Small intestine (tissue), 7 donors: ENCODE results near the gene SLCO3A1. TPM values are rescaled to one million over a fixed set of nuclear protein-coding genes. Genes with fewer than 3 reads are reported as not detected.
A peak's percentile ranks its signal among the peaks of the same experiment; 100 is the strongest.

Experiments used
- DNase-seq, 2 donors: peaks; one replicate each; pipeline versions ENCODE4 v3.0.0 to v3.0.0-alpha.2; 2013
- FAIRE-seq: peaks from 2 replicates; lab custom pipeline; 2012; peaks lifted over from hg19 to GRCh38; lab: Jason Lieb, UNC
- H3K27ac ChIP-seq, 3 donors: one replicate each; pipeline ENCODE4 v1.5.1; 2013; ENCODE audit warnings: low read length in 2 of 3, mild to moderate bottlenecking in 2 of 3, control low read depth in 1 of 3, inconsistent platforms in 1 of 3, low read depth in 1 of 3, moderate library complexity in 1 of 3
- H3K27me3 ChIP-seq, 3 donors: one replicate each; pipeline ENCODE4 v1.6.1; 2013; ENCODE audit warnings: low read length in 3 of 3, inconsistent platforms in 1 of 3; ENCODE audit not compliant: control insufficient read depth in 3 of 3, insufficient read depth in 3 of 3
- H3K36me3 ChIP-seq, 3 donors: one replicate each; pipeline ENCODE4 v1.6.1; 2013; ENCODE audit warnings: low read length in 3 of 3, inconsistent platforms in 1 of 3, low read depth in 1 of 3, mild to moderate bottlenecking in 1 of 3, moderate library complexity in 1 of 3; ENCODE audit not compliant: control insufficient read depth in 3 of 3, insufficient read depth in 2 of 3
- H3K4me1 ChIP-seq, 3 donors: one replicate each; pipeline ENCODE4 v1.6.1; 2013; ENCODE audit warnings: low read length in 2 of 3, inconsistent platforms in 1 of 3, low read depth in 1 of 3, mild to moderate bottlenecking in 1 of 3, moderate library complexity in 1 of 3; ENCODE audit not compliant: control insufficient read depth in 3 of 3, insufficient read depth in 2 of 3
- H3K4me3 ChIP-seq, 3 donors: one replicate each; pipeline ENCODE4 v1.5.1; 2013; ENCODE audit warnings: low read length in 3 of 3, control low read depth in 1 of 3, inconsistent platforms in 1 of 3, low read depth in 1 of 3, mild to moderate bottlenecking in 1 of 3, moderate library complexity in 1 of 3
- H3K9me3 ChIP-seq, 2 donors: one replicate each; pipeline ENCODE4 v1.6.1; 2013; ENCODE audit warnings: low read depth in 1 of 2, low read length in 1 of 2; ENCODE audit not compliant: control insufficient read depth in 2 of 2, insufficient read depth in 1 of 2
- WGBS, 3 donors: extraction: QIAGEN DNeasy Blood & Tissue Kit; methylation state at CpG; one replicate each; pipeline ENCODE4 v1.1.7; 2013; 5-methylcytosine and 5-hydroxymethylcytosine counted together
- polyA plus RNA-seq, 4 donors: library from polyadenylated mRNA; stranded (reverse) in 3 of 4; unstranded in 1 of 4; fragments of 200-250 nt in 3 of 4; fragments of 120-200 nt in 1 of 4; gene quantifications; one replicate each; pipeline versions ENCODE4 v1.2.1 to v1.2.3, GENCODE V29; 2013
- donor health status: healthy with polysubstance abuse.
- donor health status: control.
- donor health status: control.
- donor health status: Bipolar disorder and iron deficiency.
- donor health status: healthy.

SLCO3A1 gene
- polyA plus RNA-seq, 4 donors: 0.89 to 4.4 (median 2.6) TPM

- FAIRE-seq: no peak
- Histone ChIP-seq H3K36me3 (no peaks in the 10 kb centered on the region), H3K4me3 (no peak overlapping the region), H3K27me3 (no peaks in the 10 kb centered on the region), H3K4me1 (peaks cover 0 to 6% (median 0%) of the 10 kb centered on the region in 3 donors), H3K27ac (no peak overlapping the region), H3K9me3 (no peaks in the 10 kb centered on the region)
- 45 to 65% (median 54%) methylated on average over 12 of the region's 12 CpGs for WGBS, 3 donors
- no peak for DNase-seq
Observed at GRCh38 chr15:92071045-92071634, 217.6 kb downstream of the SLCO3A1 start.

- 73 to 86% (median 75%) methylated on average over 9 of the region's 9 CpGs for WGBS, 3 donors
- peaks cover 0 to 6% (median 0%) of the 10 kb centered on the region in 3 donors for H3K4me1 ChIP-seq
- no peaks in the 10 kb centered on the region for H3K9me3 ChIP-seq
- H3K36me3 ChIP-seq: no peaks in the 10 kb centered on the region
- DNase-seq (no peak), FAIRE-seq (no peak)
- H3K27ac ChIP-seq: no peak overlapping the region
- H3K4me3 ChIP-seq: no peak overlapping the region
- H3K27me3 ChIP-seq: no peaks in the 10 kb centered on the region
Observed at GRCh38 chr15:92073044-92073785, 219.7 kb downstream of the SLCO3A1 start.

DNA sequence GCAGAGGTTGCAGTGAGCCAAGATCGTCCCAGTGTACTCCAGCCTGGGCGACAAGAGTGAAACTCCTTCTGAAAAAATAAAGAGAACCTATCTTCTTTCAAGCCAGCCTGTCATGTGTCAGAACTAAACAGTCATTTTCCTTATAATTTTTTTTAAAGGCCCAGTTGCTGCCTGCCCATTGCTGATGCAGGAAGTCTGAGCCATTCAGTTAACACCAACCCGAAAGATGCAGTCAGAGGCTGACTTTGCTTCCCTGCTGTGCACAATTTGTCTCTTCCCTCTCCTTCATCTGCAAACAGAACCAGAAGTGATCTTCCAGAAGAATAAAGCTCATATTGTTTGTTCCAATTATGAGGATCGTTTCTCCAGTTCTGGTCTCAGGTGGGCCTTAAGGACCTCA, 220.6 kb downstream of the SLCO3A1 start:
- Histone ChIP-seq H3K9me3 (no peaks in the 10 kb centered on the region), H3K4me3 (no peak overlapping the region), H3K27ac (no peak overlapping the region), H3K36me3 (no peaks in the 10 kb centered on the region), H3K4me1 (peaks cover 0 to 6% (median 0%) of the 10 kb centered on the region in 3 donors), H3K27me3 (no peaks in the 10 kb centered on the region)
- WGBS, 3 donors: 81 to 86% (median 86%) methylated on average over 4 of the region's 4 CpGs
- no peak for FAIRE-seq
- no peak for DNase-seq

- H3K27me3 ChIP-seq: no peaks in the 10 kb centered on the region
- 31 to 44% (median 35%) methylated on average over 5 of the region's 5 CpGs for WGBS, 3 donors
- no peak for DNase-seq
Observed at GRCh38 chr15:92074646-92075045, 221.1 kb downstream of the SLCO3A1 start.

GRCh38 chr15:92075764-92076163, 222.3 kb downstream of the SLCO3A1 start:
- WGBS, 3 donors: 69 to 71% (median 70%) methylated on average over 7 of the region's 7 CpGs

More at GRCh38 chr15:92074646-92075045, 221.1 kb downstream of the SLCO3A1 start:
- Histone ChIP-seq H3K27ac (no peak overlapping the region), H3K9me3 (no peaks in the 10 kb centered on the region), H3K36me3 (no peaks in the 10 kb centered on the region), H3K4me1 (peaks cover 0 to 3% (median 0%) of the 10 kb centered on the region in 3 donors), H3K4me3 (no peak overlapping the region)
- FAIRE-seq: no peak

GRCh38 chr15:92076541-92076940, 223.0 kb downstream of the SLCO3A1 start:
- Histone ChIP-seq H3K36me3 (no peaks in the 10 kb centered on the region), H3K4me3 (no peak overlapping the region), H3K9me3 (no peaks in the 10 kb centered on the region), H3K27me3 (no peaks in the 10 kb centered on the region), H3K4me1 (no peaks in the 10 kb centered on the region), H3K27ac (no peak overlapping the region)
- DNase-seq (no peak), FAIRE-seq (no peak)
- WGBS, 3 donors: 85 to 92% (median 86%) methylated on average over 8 of the region's 8 CpGs

More at GRCh38 chr15:92075764-92076163, 222.3 kb downstream of the SLCO3A1 start:
- no peaks in the 10 kb centered on the region for H3K27me3 ChIP-seq
- no peak overlapping the region for H3K27ac ChIP-seq
- H3K36me3 ChIP-seq: no peaks in the 10 kb centered on the region
- DNase-seq (no peak), FAIRE-seq (no peak)
- H3K4me1 ChIP-seq: no peaks in the 10 kb centered on the region
- H3K9me3 ChIP-seq: no peaks in the 10 kb centered on the region
- no peak overlapping the region for H3K4me3 ChIP-seq

DNA sequence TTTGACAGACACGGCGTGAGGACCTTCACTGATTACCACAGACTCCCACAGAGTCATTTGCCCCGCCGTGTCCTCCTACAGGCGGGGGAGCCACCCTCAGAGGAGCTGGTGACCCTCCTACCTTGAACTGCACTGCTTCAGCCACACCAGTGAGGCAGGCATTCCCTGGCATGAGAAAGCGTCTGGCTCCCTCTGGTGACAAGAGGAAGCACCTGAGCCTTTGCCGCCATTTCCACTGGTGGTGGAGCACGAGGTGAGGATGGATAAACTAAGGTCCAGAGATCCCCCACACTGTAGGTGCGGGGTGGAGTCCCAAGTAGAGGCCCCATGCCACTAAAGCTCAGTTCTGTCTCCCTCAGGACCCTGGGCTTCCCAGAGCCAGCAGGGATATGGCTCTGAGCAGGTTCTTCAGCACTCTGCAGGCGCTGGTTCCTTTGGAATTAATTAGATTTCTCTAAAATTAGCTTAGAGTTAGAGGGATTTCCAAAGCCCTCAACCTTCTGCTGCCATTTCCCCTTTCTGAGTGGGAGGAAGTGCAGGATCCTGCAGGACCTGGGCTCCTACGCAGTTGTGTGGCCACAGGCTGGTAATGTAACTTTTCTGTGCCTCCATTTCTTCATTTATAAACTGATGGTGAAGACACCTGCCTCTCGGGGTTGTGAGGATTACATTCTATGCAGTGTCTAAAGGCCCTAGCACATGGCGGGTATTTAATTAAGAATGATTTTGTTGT, 224.0 kb downstream of the SLCO3A1 start:
- FAIRE-seq: no peak
- Histone ChIP-seq H3K27ac (no peak overlapping the region), H3K36me3 (no peaks in the 10 kb centered on the region), H3K27me3 (no peaks in the 10 kb centered on the region), H3K4me3 (no peak overlapping the region), H3K9me3 (no peaks in the 10 kb centered on the region), H3K4me1 (no peaks in the 10 kb centered on the region)
- 44 to 59% (median 55%) methylated on average over 13 of the region's 13 CpGs for WGBS, 3 donors
- DNase-seq: peak; percentile 64 to 77

DNA sequence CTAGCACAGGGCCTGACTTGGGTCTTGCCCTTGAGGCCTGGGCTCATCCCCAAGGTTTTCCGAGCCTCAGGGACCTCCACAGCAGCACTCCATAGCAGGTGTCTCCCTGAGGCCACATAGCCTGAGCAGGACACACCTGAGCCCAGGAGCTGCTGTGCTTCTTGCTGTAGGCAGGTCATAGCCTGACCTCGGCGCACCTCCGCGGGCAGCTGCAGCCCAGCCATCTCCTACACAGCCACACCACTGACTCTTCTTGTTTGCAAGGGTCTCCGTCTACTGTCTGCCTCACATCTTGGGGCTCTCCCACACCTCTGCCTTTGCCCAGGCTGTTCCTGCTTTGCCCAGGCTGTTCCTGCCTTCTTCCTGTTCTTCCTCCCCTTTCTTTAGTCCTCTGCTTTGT, 224.8 kb downstream of the SLCO3A1 start:
- Histone ChIP-seq H3K27ac (no peak overlapping the region), H3K27me3 (no peaks in the 10 kb centered on the region), H3K4me1 (no peaks in the 10 kb centered on the region), H3K36me3 (no peaks in the 10 kb centered on the region), H3K9me3 (no peaks in the 10 kb centered on the region), H3K4me3 (no peak overlapping the region)
- FAIRE-seq (no peak), DNase-seq (no peak)
- 92 to 98% (median 98%) methylated on average over 6 of the region's 6 CpGs for WGBS, 3 donors
